Keratinocyte (primary cell): Measurements from ENCODE around the gene TSHZ2. TPM values are rescaled to one million over a fixed set of nuclear protein-coding genes. Genes with fewer than 3 reads are reported as not detected.

ENCODE experiments used
- DNase-seq: peaks from one replicate; pipeline ENCODE4 v3.0.0-alpha.2; 2011; ENCODE audit warnings: low read depth, missing footprints, low spot score
- FAIRE-seq: peaks from 2 replicates; lab custom pipeline; 2011; peaks lifted over from hg19 to GRCh38; lab: Jason Lieb, UNC
- H2AFZ ChIP-seq: 2 replicates; pipeline ENCODE4 v1.6.0; 2012; ENCODE audit warnings: low read length, control low read depth, inconsistent platforms; ENCODE audit not compliant: control insufficient read depth
- H3K27ac ChIP-seq: 2 replicates; pipeline ENCODE4 v1.5.1; 2011; ENCODE audit warnings: low read length; ENCODE audit not compliant: control insufficient read depth, insufficient read depth
- H3K27me3 ChIP-seq: 3 replicates; pipeline ENCODE4 v1.6.0; 2011; ENCODE audit warnings: low read length; ENCODE audit not compliant: control insufficient read depth, insufficient read depth; ENCODE audit errors: extremely low read depth
- H3K36me3 ChIP-seq, 2 experiments: 2 replicates in 1 of 2; 3 replicates in 1 of 2; pipeline ENCODE4 v1.5.1; 2011; ENCODE audit warnings: low read length in 2 of 2, mild to moderate bottlenecking in 1 of 2; ENCODE audit not compliant: control insufficient read depth in 2 of 2, insufficient read depth in 2 of 2; ENCODE audit errors: extremely low read depth in 1 of 2
- H3K4me1 ChIP-seq: 3 replicates; pipeline ENCODE4 v1.5.1; 2011; ENCODE audit warnings: low read length; ENCODE audit not compliant: control insufficient read depth, insufficient read depth; ENCODE audit errors: extremely low read depth
- H3K4me2 ChIP-seq: 3 replicates; pipeline ENCODE4 v1.6.0; 2011; ENCODE audit warnings: low read depth, low read length; ENCODE audit not compliant: control insufficient read depth, insufficient read depth; ENCODE audit errors: extremely low read depth
- H3K4me3 ChIP-seq, 3 experiments: fragments of 200-600 bp in 1 of 3; sonication (generic) in 1 of 3; 2 replicates in 2 of 3; 3 replicates in 1 of 3; pipeline ENCODE4 v1.5.1; 2011 to 2016; ENCODE audit warnings: low read length in 3 of 3, mild to moderate bottlenecking in 3 of 3, control low read depth in 2 of 3, inconsistent platforms in 1 of 3, low read depth in 1 of 3, mixed read lengths in 1 of 3, mixed run types in 1 of 3, moderate library complexity in 1 of 3; ENCODE audit not compliant: control insufficient read depth in 2 of 3, insufficient read depth in 2 of 3; ENCODE audit errors: extremely low read depth in 1 of 3
- H3K79me2 ChIP-seq: 2 replicates; pipeline ENCODE4 v1.6.0; 2012; ENCODE audit warnings: low read length; ENCODE audit not compliant: control insufficient read depth, insufficient read depth
- H3K9ac ChIP-seq: 3 replicates; pipeline ENCODE4 v1.6.0; 2011; ENCODE audit warnings: low read length; ENCODE audit not compliant: control insufficient read depth, insufficient read depth; ENCODE audit errors: extremely low read depth
- H3K9me1 ChIP-seq: 3 replicates; pipeline ENCODE4 v1.6.0; 2011; ENCODE audit warnings: low read length; ENCODE audit not compliant: control insufficient read depth, insufficient read depth; ENCODE audit errors: extremely low read depth
- H3K9me3 ChIP-seq: 2 replicates; pipeline ENCODE4 v1.5.1; 2012; ENCODE audit warnings: low read depth, low read length; ENCODE audit not compliant: control insufficient read depth
- H4K20me1 ChIP-seq: 3 replicates; pipeline ENCODE4 v1.6.0; 2011; ENCODE audit warnings: low read length; ENCODE audit not compliant: control insufficient read depth, insufficient read depth; ENCODE audit errors: extremely low read depth
- EZH2 ChIP-seq: IDR thresholded peaks from one replicate; pipeline ENCODE4 v1.6.1; 2012; ENCODE audit warnings: inconsistent platforms, mild to moderate bottlenecking, low read length, moderate library complexity
- dilution Hi-C: fragments of 300-500 bp; cut with MboI; formaldehyde crosslinking; loops from one replicate; pipeline ENCODE4 v1.7.0; 2020; ENCODE audit warnings: low sequenced_read_pairs; ENCODE audit not compliant: extremely low pct_ligation_motif_present
- polyA plus RNA-seq, 5 experiments: library from polyadenylated mRNA; depleted of rRNA in 3 of 5; stranded (reverse) in 3 of 5; stranded (forward) in 1 of 5; unstranded in 1 of 5; fragments of >200 nt; gene quantifications; 1 replicate in 1 of 5; 2 replicates in 3 of 5; 3 replicates in 1 of 5; pipeline versions ENCODE4 v1.2.1 to v1.2.3, GENCODE V29; 2011 to 2012; ENCODE audit warnings: missing spikeins in 2 of 5, low read depth in 1 of 5, low replicate concordance in 1 of 5
- TF ChIP-seq, protein P1 (sequence below), 3 experiments: IDR thresholded peaks in 1 of 3; conservative IDR thresholded peaks in 1 of 3; optimal IDR thresholded peaks in 1 of 3; 2 replicates in 2 of 3; 3 replicates in 1 of 3; pipeline versions ENCODE3 to v1.5.1; 2011; ENCODE audit warnings: low read length in 3 of 3, mild to moderate bottlenecking in 3 of 3, moderate library complexity in 2 of 3, control low read depth in 1 of 3, inconsistent platforms in 1 of 3; ENCODE audit not compliant: insufficient read depth in 2 of 3; ENCODE audit errors: extremely low read depth in 1 of 3

Gene TSHZ2
- polyA plus RNA-seq, 1 donor (not counting 4 experiments of a cell fraction or from before 2014, with no cell fraction given): 1.1 TPM

DNA sequence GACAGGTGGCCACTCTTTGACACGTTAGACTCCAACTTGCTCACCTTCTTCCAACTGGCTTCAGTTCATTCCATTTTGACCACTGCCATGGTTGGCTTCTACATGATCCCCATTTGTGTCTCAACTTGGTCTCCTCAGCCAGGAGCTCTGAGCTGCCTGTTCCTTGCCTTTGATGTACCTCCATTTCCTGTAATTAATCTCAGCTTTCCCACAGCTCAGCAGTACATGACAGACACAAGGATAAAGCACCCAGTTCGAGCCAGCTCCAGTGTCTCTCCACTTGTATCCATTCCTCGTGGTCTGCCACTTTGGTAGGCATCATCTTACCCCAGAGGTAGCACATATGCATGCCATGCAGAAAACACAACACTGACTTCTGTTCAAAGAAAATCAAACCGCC lies 161.0 kb downstream of the TSHZ2 start:
- no peaks in the 10 kb centered on the region for H3K9me3 ChIP-seq
- FAIRE-seq: no peak
- no peak overlapping the region for H3K4me2 ChIP-seq
- dilution Hi-C loops: no loop called here
- H3K9me1 ChIP-seq: no peaks in the 10 kb centered on the region
- H3K36me3 ChIP-seq: no peaks in the 10 kb centered on the region
- H4K20me1 ChIP-seq: no peaks in the 10 kb centered on the region
- no peak overlapping the region for H3K4me3 ChIP-seq
- H3K9ac ChIP-seq: no peak overlapping the region
- no peaks in the 10 kb centered on the region for H3K79me2 ChIP-seq
- TF ChIP-seq, protein P1, sequence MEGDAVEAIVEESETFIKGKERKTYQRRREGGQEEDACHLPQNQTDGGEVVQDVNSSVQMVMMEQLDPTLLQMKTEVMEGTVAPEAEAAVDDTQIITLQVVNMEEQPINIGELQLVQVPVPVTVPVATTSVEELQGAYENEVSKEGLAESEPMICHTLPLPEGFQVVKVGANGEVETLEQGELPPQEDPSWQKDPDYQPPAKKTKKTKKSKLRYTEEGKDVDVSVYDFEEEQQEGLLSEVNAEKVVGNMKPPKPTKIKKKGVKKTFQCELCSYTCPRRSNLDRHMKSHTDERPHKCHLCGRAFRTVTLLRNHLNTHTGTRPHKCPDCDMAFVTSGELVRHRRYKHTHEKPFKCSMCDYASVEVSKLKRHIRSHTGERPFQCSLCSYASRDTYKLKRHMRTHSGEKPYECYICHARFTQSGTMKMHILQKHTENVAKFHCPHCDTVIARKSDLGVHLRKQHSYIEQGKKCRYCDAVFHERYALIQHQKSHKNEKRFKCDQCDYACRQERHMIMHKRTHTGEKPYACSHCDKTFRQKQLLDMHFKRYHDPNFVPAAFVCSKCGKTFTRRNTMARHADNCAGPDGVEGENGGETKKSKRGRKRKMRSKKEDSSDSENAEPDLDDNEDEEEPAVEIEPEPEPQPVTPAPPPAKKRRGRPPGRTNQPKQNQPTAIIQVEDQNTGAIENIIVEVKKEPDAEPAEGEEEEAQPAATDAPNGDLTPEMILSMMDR (optimal IDR thresholded peaks at IDR 0.05 in 1 of 3, IDR thresholded peaks at IDR 0.05 in 1 of 3, conservative IDR thresholded peaks at IDR 0.05 in 1 of 3; ENCODE audit: extremely low read depth in 1 of 3, insufficient read depth in 2 of 3, low read length in 3 of 3): no peak
- TF ChIP-seq EZH2: no peak
- H3K4me1 ChIP-seq: no peaks in the 10 kb centered on the region
- H2AFZ ChIP-seq: no peak overlapping the region
- DNase-seq: no peak
- no peaks in the 10 kb centered on the region for H3K27me3 ChIP-seq
- no peak overlapping the region for H3K27ac ChIP-seq

DNA sequence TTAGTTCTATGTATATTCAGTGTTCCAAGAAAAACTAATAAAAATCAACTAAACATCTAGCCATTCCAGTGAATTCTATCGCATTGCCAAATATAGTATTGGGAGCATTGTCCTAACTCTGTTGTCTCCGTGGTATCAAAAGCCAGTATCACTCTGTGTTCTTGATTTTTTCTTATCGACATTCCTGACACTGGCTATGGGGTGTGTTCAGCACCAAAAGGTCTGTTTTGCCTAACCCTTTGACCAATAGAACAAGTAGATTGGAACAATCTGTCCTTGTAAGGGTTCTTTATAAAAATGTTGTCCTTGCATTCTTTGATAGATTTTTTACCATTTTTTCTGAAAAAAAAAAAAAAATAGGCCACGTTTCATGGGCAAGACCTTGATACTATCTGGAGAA lies 161.5 kb downstream of the TSHZ2 start:
- dilution Hi-C loops: no loop called here
- Histone ChIP-seq H4K20me1 (no peaks in the 10 kb centered on the region), H3K27me3 (no peaks in the 10 kb centered on the region), H3K9me3 (no peaks in the 10 kb centered on the region), H3K4me1 (no peaks in the 10 kb centered on the region), H3K4me2 (no peak overlapping the region), H2AFZ (no peak overlapping the region), H3K4me3 (no peak overlapping the region), H3K9me1 (no peaks in the 10 kb centered on the region), H3K36me3 (no peaks in the 10 kb centered on the region), H3K79me2 (no peaks in the 10 kb centered on the region), H3K27ac (no peak overlapping the region), H3K9ac (no peak overlapping the region)
- no peak for DNase-seq
- TF ChIP-seq, protein P1 (optimal IDR thresholded peaks at IDR 0.05 in 1 of 3, IDR thresholded peaks at IDR 0.05 in 1 of 3, conservative IDR thresholded peaks at IDR 0.05 in 1 of 3; ENCODE audit: extremely low read depth in 1 of 3, insufficient read depth in 2 of 3, low read length in 3 of 3): no peak
- no peak for TF ChIP-seq EZH2
- FAIRE-seq: no peak
